H9 (cell line): ENCODE measurements around the gene IL24. TPM values are rescaled to one million over a fixed set of nuclear protein-coding genes. Genes with fewer than 3 reads are reported as not detected.

Experiments used
- DNase-seq: peaks from one replicate; pipeline ENCODE4 v3.0.0-alpha.2; 2017
- H2AFZ ChIP-seq: one replicate; pipeline ENCODE4 v1.6.1; 2013; ENCODE audit warnings: mild to moderate bottlenecking, low read length, control low read depth, moderate library complexity
- H2AK5ac ChIP-seq: 2 replicates; pipeline ENCODE4 v1.6.1; 2013; ENCODE audit warnings: low read length, control low read depth, mixed read lengths; ENCODE audit not compliant: insufficient read length
- H2BK120ac ChIP-seq: one replicate; pipeline ENCODE4 v1.6.1; 2013; ENCODE audit warnings: low read depth, mild to moderate bottlenecking, low read length, control low read depth, inconsistent platforms; ENCODE audit not compliant: poor library complexity, severe bottlenecking
- H2BK12ac ChIP-seq: 2 replicates; pipeline ENCODE4 v1.6.1; 2013; ENCODE audit warnings: low read length, control low read depth, mixed read lengths, low read depth; ENCODE audit not compliant: insufficient read length
- H2BK15ac ChIP-seq: 2 replicates; pipeline ENCODE4 v1.6.1; 2013; ENCODE audit warnings: low read depth, low read length, control low read depth
- H2BK20ac ChIP-seq: one replicate; pipeline ENCODE4 v1.6.1; 2013; ENCODE audit warnings: low read depth, mild to moderate bottlenecking, low read length, control low read depth, inconsistent platforms; ENCODE audit not compliant: poor library complexity, severe bottlenecking
- H2BK5ac ChIP-seq: 2 replicates; pipeline ENCODE4 v1.6.1; 2013; ENCODE audit warnings: low read length, control low read depth, mixed read lengths; ENCODE audit not compliant: insufficient read length
- H3K14ac ChIP-seq: 2 replicates; pipeline ENCODE4 v1.6.1; 2013; ENCODE audit warnings: low read length, control low read depth; ENCODE audit not compliant: insufficient read depth
- H3K18ac ChIP-seq: 2 replicates; pipeline ENCODE4 v1.6.1; 2013; ENCODE audit warnings: low read depth, mild to moderate bottlenecking, mixed read lengths, low read length, control low read depth; ENCODE audit not compliant: insufficient read length
- H3K23ac ChIP-seq: 2 replicates; pipeline ENCODE4 v1.6.1; 2013; ENCODE audit warnings: low read length, control low read depth, mixed read lengths, low read depth; ENCODE audit not compliant: insufficient read length
- H3K23me2 ChIP-seq: 2 replicates; pipeline ENCODE4 v1.6.1; 2013; ENCODE audit warnings: low read depth, mild to moderate bottlenecking, mixed read lengths, low read length, control low read depth; ENCODE audit not compliant: insufficient read length, poor library complexity, severe bottlenecking
- H3K27ac ChIP-seq: 2 replicates; pipeline ENCODE4 v1.5.1; 2013; ENCODE audit warnings: low read length, control low read depth, mixed read lengths, low read depth; ENCODE audit not compliant: insufficient read length
- H3K27me3 ChIP-seq: 2 replicates; pipeline ENCODE4 v1.6.1; 2013; ENCODE audit warnings: low read length, control low read depth, inconsistent platforms; ENCODE audit not compliant: insufficient read depth
- H3K4ac ChIP-seq: 2 replicates; pipeline ENCODE4 v1.6.1; 2013; ENCODE audit warnings: low read depth, mild to moderate bottlenecking, control low read depth, inconsistent platforms, low read length, moderate library complexity
- H3K4me1 ChIP-seq: 2 replicates; pipeline ENCODE4 v1.6.1; 2013; ENCODE audit warnings: low read length, control low read depth, inconsistent platforms; ENCODE audit not compliant: insufficient read depth
- H3K4me2 ChIP-seq: 2 replicates; pipeline ENCODE4 v1.6.1; 2013; ENCODE audit warnings: low read length, control low read depth, mixed read lengths; ENCODE audit not compliant: insufficient read length, insufficient read depth
- H3K56ac ChIP-seq: 2 replicates; pipeline ENCODE4 v1.6.1; 2013; ENCODE audit warnings: low read depth, mild to moderate bottlenecking, mixed read lengths, low read length, control low read depth; ENCODE audit not compliant: insufficient read length
- H3K79me1 ChIP-seq: 2 replicates; pipeline ENCODE4 v1.6.1; 2013; ENCODE audit warnings: low read depth, mild to moderate bottlenecking, moderate library complexity, low read length, control low read depth, inconsistent platforms; ENCODE audit not compliant: insufficient read depth, poor library complexity, severe bottlenecking
- H3K79me2 ChIP-seq: 2 replicates; pipeline ENCODE4 v1.6.1; 2013; ENCODE audit warnings: low read length, control low read depth, inconsistent platforms; ENCODE audit not compliant: insufficient read depth
- H3K9ac ChIP-seq: 2 replicates; pipeline ENCODE4 v1.6.1; 2013; ENCODE audit warnings: low read length, control low read depth, mixed read lengths; ENCODE audit not compliant: insufficient read length; ENCODE audit errors: extremely low read depth
- H3K9me3 ChIP-seq: one replicate; pipeline ENCODE4 v1.6.1; 2013; ENCODE audit warnings: low read depth, low read length, inconsistent platforms; ENCODE audit not compliant: control insufficient read depth
- H3T11ph ChIP-seq: one replicate; pipeline ENCODE4 v1.6.1; 2013; ENCODE audit warnings: mild to moderate bottlenecking, low read length, control low read depth, inconsistent platforms
- H4K20me1 ChIP-seq: one replicate; pipeline ENCODE4 v1.6.1; 2013; ENCODE audit not compliant: control insufficient read depth, insufficient read length, insufficient read depth
- H4K5ac ChIP-seq: 2 replicates; pipeline ENCODE4 v1.6.1; 2013; ENCODE audit warnings: low read depth, mild to moderate bottlenecking, mixed read lengths, low read length, control low read depth; ENCODE audit not compliant: insufficient read length
- H4K8ac ChIP-seq: replicated peaks from 2 replicates; pipeline ENCODE4 v1.6.1; 2013; ENCODE audit warnings: low read length, control low read depth, mixed read lengths, low read depth; ENCODE audit not compliant: insufficient read length
- H4K91ac ChIP-seq: 2 replicates; pipeline ENCODE4 v1.6.1; 2013; ENCODE audit warnings: low read depth, mild to moderate bottlenecking, moderate library complexity, mixed read lengths, low read length, control low read depth; ENCODE audit not compliant: insufficient read length
- H3K27ac Mint-ChIP-seq, 3 experiments: 2 replicates in 2 of 3; 3 replicates in 1 of 3; pipeline ENCODE4 v1.8.0; 2020 to 2021; ENCODE audit warnings: mixed read lengths in 3 of 3, mild to moderate bottlenecking in 1 of 3, moderate library complexity in 1 of 3
- H3K27me3 Mint-ChIP-seq: 2 replicates; pipeline ENCODE4 v1.8.0; 2021; ENCODE audit warnings: low read depth, mild to moderate bottlenecking, moderate library complexity, mixed read lengths
- H3K36me3 Mint-ChIP-seq, 3 experiments: 2 replicates in 2 of 3; 3 replicates in 1 of 3; pipeline ENCODE4 v1.8.0; 2020 to 2021; ENCODE audit warnings: low read depth in 3 of 3, mixed read lengths in 3 of 3; ENCODE audit not compliant: insufficient read depth in 1 of 3
- H3K4me1 Mint-ChIP-seq, 2 experiments: 2 replicates each; pipeline ENCODE4 v1.8.0; 2020; ENCODE audit warnings: mixed read lengths in 2 of 2
- H3K4me3 Mint-ChIP-seq, 2 experiments: 2 replicates in 1 of 2; 3 replicates in 1 of 2; pipeline ENCODE4 v1.8.0; 2020 to 2021; ENCODE audit warnings: mild to moderate bottlenecking in 2 of 2, mixed read lengths in 2 of 2, moderate library complexity in 1 of 2
- H3K9me3 Mint-ChIP-seq, 2 experiments: 2 replicates in 1 of 2; 3 replicates in 1 of 2; pipeline ENCODE4 v1.8.0; 2020; ENCODE audit warnings: mild to moderate bottlenecking in 2 of 2, mixed read lengths in 2 of 2, moderate library complexity in 1 of 2
- CTCF ChIP-seq: fragments of 200-600 bp; sonication (generic); conservative IDR thresholded peaks from 3 replicates; pipeline ENCODE4 v1.8.0; 2021; ENCODE audit warnings: antibody characterized with exemption, mild to moderate bottlenecking
- WGBS: extraction: QIAGEN DNeasy Blood & Tissue Kit; methylation state at CpG from one replicate; pipeline ENCODE4 v1.1.7; 2013; ENCODE audit warnings: missing lambda C conversion rate, low lambda C conversion rate, mixed read lengths; ENCODE audit not compliant: insufficient read length; ENCODE audit errors: extremely low coverage; 5-methylcytosine and 5-hydroxymethylcytosine counted together
- total RNA-seq: library from RNA; stranded (reverse); gene quantifications from 2 replicates; pipeline ENCODE4 v1.2.1, GENCODE V29; 2021

IL24 gene
- total RNA-seq, 1 experiment from 2014 or later, result not detected

- no peak overlapping the region for H3K9ac ChIP-seq
- no CpG with 5 or more reads among the region's 3 CpGs for WGBS
- H3K79me2 ChIP-seq, result no peaks in the 10 kb centered on the region
- H4K91ac ChIP-seq, result no peak overlapping the region
- no peaks in the 10 kb centered on the region for H4K20me1 ChIP-seq
- no peak overlapping the region for H3K4me2 ChIP-seq
- H3K9me3 ChIP-seq, result no peaks in the 10 kb centered on the region
- H3K4me1 Mint-ChIP-seq, result peaks cover 18 to 22% of the 10 kb centered on the region in 2 experiments
- H2AK5ac ChIP-seq, result no peak overlapping the region
- no peak overlapping the region for H3K23ac ChIP-seq
- no peak overlapping the region for H4K8ac ChIP-seq
- H3K23me2 ChIP-seq, result no peaks in the 10 kb centered on the region
- no peak overlapping the region for H3K18ac ChIP-seq
- 0 out of 7 replicates have a peak overlapping the region, but pooled peaks of 1 of the 3 experiments have one; percentile 11 for H3K27ac Mint-ChIP-seq
- no peak overlapping the region for H3K4ac ChIP-seq
- no peak overlapping the region for H2BK20ac ChIP-seq
- no peak overlapping the region for H4K5ac ChIP-seq
- no peak for DNase-seq
- H3K27ac ChIP-seq, result no peak overlapping the region
- no peak overlapping the region for H3K14ac ChIP-seq
- H2BK120ac ChIP-seq, result no peak overlapping the region
- TF ChIP-seq CTCF, result no peak
- no peaks in the 10 kb centered on the region for H3K27me3 ChIP-seq
- no peaks in the 10 kb centered on the region for H3K36me3 Mint-ChIP-seq
- H2AFZ ChIP-seq, result no peak overlapping the region
- H3K4me1 ChIP-seq, result peaks cover 6% of the 10 kb centered on the region
- no peak overlapping the region for H3K56ac ChIP-seq
- no peak overlapping the region for H3K4me3 Mint-ChIP-seq
- no peak overlapping the region for H3T11ph ChIP-seq
- H2BK5ac ChIP-seq, result no peak overlapping the region
- peaks cover 14% of the 10 kb centered on the region for H3K27me3 Mint-ChIP-seq
- H2BK12ac ChIP-seq, result no peak overlapping the region
- no peak overlapping the region for H2BK15ac ChIP-seq
- H3K79me1 ChIP-seq, result no peaks in the 10 kb centered on the region
- no peaks in the 10 kb centered on the region for H3K9me3 Mint-ChIP-seq
Observed at GRCh38 chr1:206895325-206895724, 1.9 kb upstream of the IL24 start.
